ENCODE measurements around the gene PFKM.

Gene PFKM

GRCh38 chr12:48183091-48183875, 64.1 kb downstream of the PFKM start, which contains the start of gene CCDC184:
Gene CCDC184 (plus strand): TSS chr12:48183644. CDS start chr12:48184123, 479 bp downstream.
- Histone ChIP-seq H3K27me3 (ENCODE audit: control insufficient read depth in 5 of 5, insufficient read depth in 4 of 5, low read length in 5 of 5) (peaks cover 24 to 53% (median 41%) of the 10 kb centered on the region in 5 donors), H3K4me3 (ENCODE audit: low read depth in 1 of 5, low read length in 5 of 5) (peak within 1 kb of the TSS; percentile 63 to 79 (median 67)), H3K9ac (ENCODE audit: low read length in 5 of 5) (peak within 1 kb of the TSS in 2 of 5 donors; percentile 31 to 35), H3K36me3 (ENCODE audit: control insufficient read depth in 5 of 5, insufficient read depth in 5 of 5, low read length in 5 of 5) (no peaks in the 10 kb centered on the region), H3K4me1 (ENCODE audit: control insufficient read depth in 5 of 5, insufficient read depth in 5 of 5, low read length in 5 of 5) (peaks cover 0 to 23% (median 20%) of the 10 kb centered on the region in 5 donors), H3K27ac (ENCODE audit: low read depth, low read length) (no peak within 1 kb of the TSS), H3K9me3 (ENCODE audit: control insufficient read depth in 5 of 5, low read length in 5 of 5) (no peaks in the 10 kb centered on the region)

DNA sequence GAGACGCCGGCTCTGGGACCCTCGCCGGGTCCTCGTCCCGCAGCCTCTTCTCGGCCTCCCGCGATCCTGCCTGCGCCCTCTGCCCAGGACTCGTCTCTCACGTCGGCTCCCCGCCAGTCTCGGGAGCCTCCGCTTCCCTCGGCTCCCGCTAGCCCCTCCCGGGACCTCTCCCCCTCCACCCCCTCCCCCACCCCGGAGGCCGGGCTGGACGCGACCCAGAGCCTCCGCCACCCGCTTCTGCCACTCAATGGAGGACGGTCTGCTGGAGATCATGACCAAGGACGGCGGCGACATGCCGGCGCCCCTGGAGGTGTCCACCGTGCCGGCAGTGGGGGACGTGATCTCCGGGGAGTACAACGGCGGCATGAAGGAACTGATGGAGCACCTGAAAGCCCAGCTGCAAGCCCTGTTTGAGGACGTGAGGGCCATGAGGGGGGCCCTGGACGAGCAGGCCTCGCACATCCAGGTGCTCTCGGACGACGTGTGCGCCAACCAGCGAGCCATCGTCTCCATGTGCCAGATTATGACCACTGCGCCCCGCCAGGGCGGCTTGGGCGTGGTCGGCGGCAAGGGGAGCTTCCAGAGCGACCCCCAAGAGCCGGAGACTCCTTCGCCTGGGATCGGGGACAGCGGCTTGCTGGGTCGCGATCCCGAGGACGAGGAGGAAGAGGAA, 64.8 kb downstream of the PFKM start:
- peak overlapping the region in 1 of 5 donors; percentile 31 for H3K9ac ChIP-seq (ENCODE audit: low read length in 5 of 5)
- H3K27me3 ChIP-seq (ENCODE audit: control insufficient read depth in 5 of 5, insufficient read depth in 4 of 5, low read length in 5 of 5): peaks cover 24 to 53% (median 37%) of the 10 kb centered on the region in 5 donors
- H3K27ac ChIP-seq (ENCODE audit: low read depth, low read length): no peak overlapping the region
- H3K9me3 ChIP-seq (ENCODE audit: control insufficient read depth in 5 of 5, low read length in 5 of 5): no peaks in the 10 kb centered on the region
- H3K4me3 ChIP-seq (ENCODE audit: low read depth in 1 of 5, low read length in 5 of 5): peak overlapping the region in 4 of 5 donors; percentile 63 to 79 (median 72)
- H3K4me1 ChIP-seq (ENCODE audit: control insufficient read depth in 5 of 5, insufficient read depth in 5 of 5, low read length in 5 of 5): peaks cover 0 to 23% (median 20%) of the 10 kb centered on the region in 5 donors
- no peaks in the 10 kb centered on the region for H3K36me3 ChIP-seq (ENCODE audit: control insufficient read depth in 5 of 5, insufficient read depth in 5 of 5, low read length in 5 of 5)

GRCh38 chr12:48184549-48184922, 65.4 kb downstream of the PFKM start:
- peaks cover 24 to 53% (median 35%) of the 10 kb centered on the region in 5 donors for H3K27me3 ChIP-seq (ENCODE audit: control insufficient read depth in 5 of 5, insufficient read depth in 4 of 5, low read length in 5 of 5)
- peaks cover 0 to 23% (median 20%) of the 10 kb centered on the region in 5 donors for H3K4me1 ChIP-seq (ENCODE audit: control insufficient read depth in 5 of 5, insufficient read depth in 5 of 5, low read length in 5 of 5)
- peak overlapping the region in 1 of 5 donors; percentile 39 for H3K9ac ChIP-seq (ENCODE audit: low read length in 5 of 5)
- H3K4me3 ChIP-seq (ENCODE audit: low read depth in 1 of 5, low read length in 5 of 5): peak overlapping the region in 4 of 5 donors; percentile 11 to 79 (median 42)
- no peak overlapping the region for H3K27ac ChIP-seq (ENCODE audit: low read depth, low read length)
- no peaks in the 10 kb centered on the region for H3K9me3 ChIP-seq (ENCODE audit: control insufficient read depth in 5 of 5, low read length in 5 of 5)
- no peaks in the 10 kb centered on the region for H3K36me3 ChIP-seq (ENCODE audit: control insufficient read depth in 5 of 5, insufficient read depth in 5 of 5, low read length in 5 of 5)

- no peak overlapping the region for H3K4me3 ChIP-seq (ENCODE audit: low read depth in 1 of 5, low read length in 5 of 5)
- H3K36me3 ChIP-seq (ENCODE audit: control insufficient read depth in 5 of 5, insufficient read depth in 5 of 5, low read length in 5 of 5): no peaks in the 10 kb centered on the region
- peaks cover 27 to 55% (median 38%) of the 10 kb centered on the region in 5 donors for H3K27me3 ChIP-seq (ENCODE audit: control insufficient read depth in 5 of 5, insufficient read depth in 4 of 5, low read length in 5 of 5)
- H3K9ac ChIP-seq (ENCODE audit: low read length in 5 of 5): no peak overlapping the region
- H3K9me3 ChIP-seq (ENCODE audit: control insufficient read depth in 5 of 5, low read length in 5 of 5): no peaks in the 10 kb centered on the region
- H3K27ac ChIP-seq (ENCODE audit: low read depth, low read length): no peak overlapping the region
- H3K4me1 ChIP-seq (ENCODE audit: control insufficient read depth in 5 of 5, insufficient read depth in 5 of 5, low read length in 5 of 5): peaks cover 0 to 23% (median 20%) of the 10 kb centered on the region in 5 donors
Measured at GRCh38 chr12:48185181-48185919, 66.2 kb downstream of the PFKM start.

DNA sequence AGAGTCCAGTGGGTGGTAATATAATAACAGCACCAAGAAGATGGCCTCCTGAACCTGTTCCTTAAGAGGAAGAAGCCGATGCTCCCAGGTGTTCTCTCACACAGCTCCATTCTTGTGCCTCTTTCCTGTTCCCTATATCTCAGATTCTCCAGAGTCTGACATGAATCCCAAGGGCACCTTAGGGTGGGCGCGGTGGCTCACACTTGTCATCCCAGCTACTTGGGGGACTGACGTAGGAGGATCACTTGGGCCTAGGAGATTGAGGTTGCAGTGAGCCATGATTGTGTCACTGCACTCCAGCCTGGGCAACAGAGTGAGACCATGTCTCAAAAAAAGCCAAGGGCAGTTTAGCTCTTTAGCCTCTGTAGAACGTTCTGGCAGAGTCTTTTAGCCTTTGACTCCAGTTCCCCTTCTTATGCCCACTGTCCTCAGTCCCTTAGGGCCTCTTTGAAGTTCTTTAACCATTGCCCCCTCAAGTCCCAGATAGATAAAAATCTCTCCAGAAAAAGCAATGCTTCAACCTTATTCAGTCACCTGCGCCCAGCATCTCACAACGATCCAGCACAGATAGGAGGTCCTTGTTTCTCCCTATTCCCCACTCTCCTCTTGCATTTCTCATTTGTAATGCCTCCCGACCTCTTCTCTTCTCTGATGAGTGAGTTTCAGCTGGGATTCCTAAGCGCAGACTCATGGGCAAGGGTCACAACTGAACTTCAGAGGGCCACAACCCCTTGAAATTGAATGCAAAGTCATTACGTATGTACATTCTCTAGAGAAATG, 68.9 kb downstream of the PFKM start:
- H3K9ac ChIP-seq (ENCODE audit: low read length in 5 of 5): no peak overlapping the region

GRCh38 chr12:48189331-48190125, 70.4 kb downstream of the PFKM start:
- H3K4me3 ChIP-seq (ENCODE audit: low read depth in 1 of 5, low read length in 5 of 5): no peak overlapping the region
- H3K27ac ChIP-seq (ENCODE audit: low read depth, low read length): no peak overlapping the region
- H3K4me1 ChIP-seq (ENCODE audit: control insufficient read depth in 5 of 5, insufficient read depth in 5 of 5, low read length in 5 of 5): peaks cover 0 to 2% (median 2%) of the 10 kb centered on the region in 5 donors
- H3K36me3 ChIP-seq (ENCODE audit: control insufficient read depth in 5 of 5, insufficient read depth in 5 of 5, low read length in 5 of 5): no peaks in the 10 kb centered on the region
- peaks cover 11 to 25% (median 15%) of the 10 kb centered on the region in 5 donors for H3K27me3 ChIP-seq (ENCODE audit: control insufficient read depth in 5 of 5, insufficient read depth in 4 of 5, low read length in 5 of 5)
- H3K9ac ChIP-seq (ENCODE audit: low read length in 5 of 5): no peak overlapping the region
- H3K9me3 ChIP-seq (ENCODE audit: control insufficient read depth in 5 of 5, low read length in 5 of 5): no peaks in the 10 kb centered on the region

More for the DNA sequence above, 68.9 kb downstream of the PFKM start:
- H3K9me3 ChIP-seq (ENCODE audit: control insufficient read depth in 5 of 5, low read length in 5 of 5): no peaks in the 10 kb centered on the region
- no peak overlapping the region for H3K27ac ChIP-seq (ENCODE audit: low read depth, low read length)
- H3K4me1 ChIP-seq (ENCODE audit: control insufficient read depth in 5 of 5, insufficient read depth in 5 of 5, low read length in 5 of 5): peaks cover 0 to 16% (median 15%) of the 10 kb centered on the region in 5 donors
- H3K4me3 ChIP-seq (ENCODE audit: low read depth in 1 of 5, low read length in 5 of 5): no peak overlapping the region
- H3K36me3 ChIP-seq (ENCODE audit: control insufficient read depth in 5 of 5, insufficient read depth in 5 of 5, low read length in 5 of 5): no peaks in the 10 kb centered on the region
- peaks cover 16 to 35% (median 24%) of the 10 kb centered on the region in 5 donors for H3K27me3 ChIP-seq (ENCODE audit: control insufficient read depth in 5 of 5, insufficient read depth in 4 of 5, low read length in 5 of 5)

DNA sequence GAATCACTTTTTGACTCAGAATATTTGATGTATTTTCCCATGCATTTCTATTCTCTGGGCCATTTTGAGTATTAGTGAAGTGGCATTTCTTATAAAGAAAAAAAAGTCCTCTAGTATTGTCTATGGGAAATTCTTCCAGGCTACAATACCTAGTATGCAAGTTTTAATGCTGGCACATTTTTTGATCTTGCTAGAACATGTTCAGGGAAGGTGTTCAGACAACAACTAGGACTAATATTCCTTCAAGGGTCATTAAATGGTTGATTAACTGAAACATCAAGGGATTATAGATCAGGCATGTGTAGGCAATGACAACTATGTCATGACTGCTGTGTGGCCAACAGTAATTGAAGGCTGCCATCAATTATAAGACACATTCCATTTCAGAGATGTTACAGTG, 71.9 kb downstream of the PFKM start:
- Histone ChIP-seq H3K36me3 (ENCODE audit: control insufficient read depth in 5 of 5, insufficient read depth in 5 of 5, low read length in 5 of 5) (no peaks in the 10 kb centered on the region), H3K4me1 (ENCODE audit: control insufficient read depth in 5 of 5, insufficient read depth in 5 of 5, low read length in 5 of 5) (no peaks in the 10 kb centered on the region), H3K9ac (ENCODE audit: low read length in 5 of 5) (no peak overlapping the region), H3K27ac (ENCODE audit: low read depth, low read length) (no peak overlapping the region), H3K9me3 (ENCODE audit: control insufficient read depth in 5 of 5, low read length in 5 of 5) (no peaks in the 10 kb centered on the region), H3K4me3 (ENCODE audit: low read depth in 1 of 5, low read length in 5 of 5) (no peak overlapping the region), H3K27me3 (ENCODE audit: control insufficient read depth in 5 of 5, insufficient read depth in 4 of 5, low read length in 5 of 5) (peaks cover 0 to 9% (median 4%) of the 10 kb centered on the region in 5 donors)

DNA sequence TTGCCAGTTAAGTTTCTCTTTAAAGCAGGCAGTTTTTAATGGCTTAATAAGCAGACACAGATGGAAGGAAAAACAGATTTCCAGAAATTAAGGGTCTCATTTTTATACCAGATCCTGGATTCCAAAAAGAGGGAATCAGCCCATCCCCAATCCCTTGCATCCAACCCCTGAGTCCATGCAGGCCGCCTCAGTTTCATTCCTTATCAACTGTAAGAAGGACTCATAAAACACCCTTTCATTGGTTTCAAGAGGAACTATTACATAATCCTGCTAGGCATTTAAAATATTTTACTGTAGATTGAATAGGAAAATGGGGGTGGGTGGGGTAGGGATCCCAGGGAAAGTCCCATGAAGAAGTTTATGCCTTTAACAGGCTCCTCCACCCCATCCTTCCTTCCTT, 73.7 kb downstream of the PFKM start:
- no peak overlapping the region for H3K9ac ChIP-seq (ENCODE audit: low read length in 5 of 5)
- no peaks in the 10 kb centered on the region for H3K9me3 ChIP-seq (ENCODE audit: control insufficient read depth in 5 of 5, low read length in 5 of 5)
- H3K27me3 ChIP-seq (ENCODE audit: control insufficient read depth in 5 of 5, insufficient read depth in 4 of 5, low read length in 5 of 5): peaks cover 0 to 5% (median 4%) of the 10 kb centered on the region in 5 donors
- no peak overlapping the region for H3K27ac ChIP-seq (ENCODE audit: low read depth, low read length)
- peaks cover 0 to 8% (median 6%) of the 10 kb centered on the region in 5 donors for H3K4me1 ChIP-seq (ENCODE audit: control insufficient read depth in 5 of 5, insufficient read depth in 5 of 5, low read length in 5 of 5)
- H3K36me3 ChIP-seq (ENCODE audit: control insufficient read depth in 5 of 5, insufficient read depth in 5 of 5, low read length in 5 of 5): no peaks in the 10 kb centered on the region
- no peak overlapping the region for H3K4me3 ChIP-seq (ENCODE audit: low read depth in 1 of 5, low read length in 5 of 5)

DNA sequence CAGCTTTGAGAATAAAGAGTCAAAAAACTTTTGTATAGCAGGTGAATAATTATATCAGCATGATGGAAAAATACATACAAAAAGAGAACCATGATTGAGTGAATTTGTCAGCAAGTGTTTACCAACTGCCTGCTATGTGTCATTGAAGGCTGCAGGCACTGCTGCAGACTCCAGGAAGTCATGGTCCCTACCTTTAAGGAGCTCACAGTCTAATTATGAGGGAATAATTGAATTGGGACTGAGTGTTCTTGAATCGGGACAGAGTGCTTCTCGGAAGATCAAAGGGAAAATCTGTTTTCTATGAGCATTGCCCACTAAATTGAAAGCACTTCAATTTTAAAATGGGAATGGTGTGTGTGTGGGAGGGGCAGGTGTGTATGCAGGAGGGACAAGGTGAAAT, 74.5 kb downstream of the PFKM start:
- peaks cover 0 to 14% (median 10%) of the 10 kb centered on the region in 5 donors for H3K4me1 ChIP-seq (ENCODE audit: control insufficient read depth in 5 of 5, insufficient read depth in 5 of 5, low read length in 5 of 5)
- H3K27me3 ChIP-seq (ENCODE audit: control insufficient read depth in 5 of 5, insufficient read depth in 4 of 5, low read length in 5 of 5): peaks cover 0 to 5% (median 4%) of the 10 kb centered on the region in 5 donors
- H3K4me3 ChIP-seq (ENCODE audit: low read depth in 1 of 5, low read length in 5 of 5): no peak overlapping the region
- no peak overlapping the region for H3K27ac ChIP-seq (ENCODE audit: low read depth, low read length)
- no peak overlapping the region for H3K9ac ChIP-seq (ENCODE audit: low read length in 5 of 5)
- no peaks in the 10 kb centered on the region for H3K36me3 ChIP-seq (ENCODE audit: control insufficient read depth in 5 of 5, insufficient read depth in 5 of 5, low read length in 5 of 5)
- no peaks in the 10 kb centered on the region for H3K9me3 ChIP-seq (ENCODE audit: control insufficient read depth in 5 of 5, low read length in 5 of 5)

Measured in subcutaneous abdominal adipose tissue (tissue), 5 donors.